ENCODE results near the gene SPANXA2. TPM values are rescaled to one million over a fixed set of nuclear protein-coding genes. Genes with fewer than 3 reads are reported as not detected.

SPANXA2 gene
- total RNA-seq, 1 experiment from 2014 or later: not detected

DNA sequence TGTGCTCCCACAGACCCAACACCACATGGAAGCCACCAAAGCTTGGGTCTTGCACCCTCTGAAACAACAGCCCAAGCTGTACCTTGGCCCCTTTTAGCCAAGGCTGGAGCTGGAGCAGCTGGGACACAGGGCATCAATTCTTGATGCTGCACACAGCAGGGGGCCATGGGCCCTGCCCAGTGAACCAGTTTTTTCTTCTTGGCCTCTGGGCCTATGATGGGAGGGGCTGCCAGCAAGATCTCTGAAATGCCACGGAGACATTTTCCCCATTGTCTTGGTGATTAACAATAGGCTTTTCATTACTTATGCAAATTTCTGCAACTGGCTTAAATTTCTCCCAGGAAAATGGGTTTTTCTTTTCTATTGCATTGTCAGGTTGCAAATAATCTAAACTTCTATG is 49.0 kb downstream of the SPANXA2 start:
- ChIA-PET RAD21 (ENCODE audit: low non-redundant PET in 1 of 2, low total read pairs in 2 of 2, uncharacterized antibody in 2 of 2, unreplicated experiment in 2 of 2) (no interaction called here), POLR2A (no interaction called here), CTCF (no interaction called here)
- no peaks in the 10 kb centered on the region for H3K4me1 ChIP-seq (ENCODE audit: control insufficient read depth in 1 of 2, insufficient read depth in 2 of 2, low read length in 2 of 2)
- H3K4me2 ChIP-seq (ENCODE audit: low read length): no peak overlapping the region
- no peaks in the 10 kb centered on the region for H3K9me3 ChIP-seq (ENCODE audit: control insufficient read depth in 1 of 2, insufficient read depth in 1 of 2, low read depth in 1 of 2, low read length in 2 of 2)
- no peaks in the 10 kb centered on the region for H4K20me1 ChIP-seq (ENCODE audit: insufficient read depth)
- no peak overlapping the region for H3K4me3 ChIP-seq (replicated peaks in 1 of 2; ENCODE audit: low read depth in 1 of 2, low read length in 2 of 2)
- H3K36me3 ChIP-seq (ENCODE audit: control insufficient read depth in 1 of 2, insufficient read depth in 2 of 2, low read length in 2 of 2): no peaks in the 10 kb centered on the region
- no peak overlapping the region for H3K27ac ChIP-seq (ENCODE audit: low read depth, low read length)
- TF ChIP-seq POLR2AphosphoS5 (IDR thresholded peaks at IDR 0.05; ENCODE audit: low read depth, low read length) (no peak), SIN3A (IDR thresholded peaks at IDR 0.05; ENCODE audit: low read depth) (no peak), POLR2A (IDR thresholded peaks at IDR 0.05; ENCODE audit: borderline replicate concordance, extremely low read depth, insufficient read depth, insufficient read length) (no peak), CTCF (IDR thresholded peaks at IDR 0.05 in 2 of 3, conservative IDR thresholded peaks at IDR 0.05 in 1 of 3; ENCODE audit: borderline replicate concordance in 1 of 3, insufficient read depth in 1 of 3, low read depth in 2 of 3, low read length in 2 of 3) (no peak)
- no peaks in the 10 kb centered on the region for H3K9me2 ChIP-seq (ENCODE audit: insufficient read depth)
- intact Hi-C loops (cut with micrococcal nuclease): no loop called here
- H3K79me2 ChIP-seq (ENCODE audit: insufficient read depth, low read length): no peaks in the 10 kb centered on the region
- no TSS peak for BruUV-seq (replicated peaks)
- no peaks in the 10 kb centered on the region for H3K27me3 ChIP-seq (ENCODE audit: insufficient read depth, low read length)
- H3K9ac ChIP-seq (ENCODE audit: low read length): no peak overlapping the region
- DNase-seq (ENCODE audit: low read depth, low spot score) (no peak), ATAC-seq (no peak)
- no peak overlapping the region for H2AFZ ChIP-seq (ENCODE audit: low read depth, low read length, poor library complexity, severe bottlenecking)

Other genes starting within 250 kb of the SPANXA2 start
- not detected for gene SPANXA1, start 5.0 kb upstream of the SPANXA2 start, total RNA-seq (2021; ENCODE audit: unreplicated experiment)
- gene SPANXD, start 109.0 kb downstream of the SPANXA2 start, total RNA-seq (2021; ENCODE audit: unreplicated experiment): not detected
- not detected for gene MAGEC3, start 248.6 kb downstream of the SPANXA2 start, total RNA-seq (2021; ENCODE audit: unreplicated experiment)

Measured in HCT116 (cell line).